HepG2 (cell line): ENCODE results near the gene SRSF2. TPM values are rescaled to one million over a fixed set of nuclear protein-coding genes. Genes with fewer than 3 reads are reported as not detected.
A peak's percentile ranks its signal among the peaks of the same experiment; 100 is the strongest.

Source experiments
- ATAC-seq: fragments of 200-7000 bp; cut with Tn5 transposase; 3 replicates; pipeline ENCODE4 v1.9.1; 2020; ENCODE audit warnings: mild to moderate bottlenecking, moderate library complexity
- BruUV-seq: library from RNA; stranded (reverse); fragments of 400-500 nt; replicated peaks from 2 replicates; lab custom pipeline; 2021; lab: Mats Ljungman, UMichigan
- CTCF ChIA-PET: fragments of 300-600 bp; formaldehyde crosslinking; extraction: SDS; loops from one replicate; lab custom pipeline; 2021; ENCODE audit warnings: low total read pairs, inconsistent platforms, low intra/inter-chr PET ratio; lab: Yijun Ruan, JAX
- POLR2A ChIA-PET: fragments of 350-600 bp; sonication (Branson Sonifier 250); formaldehyde crosslinking; loops from one replicate; lab custom pipeline; 2020; ENCODE audit warnings: antibody characterized with exemption, inconsistent platforms; lab: Yijun Ruan, JAX
- DNase-seq: peaks from one replicate; pipeline ENCODE4 v3.0.0-alpha.2; 2015; ENCODE audit warnings: low spot score
- FAIRE-seq: peaks from 3 replicates; lab custom pipeline; 2011; peaks lifted over from hg19 to GRCh38; lab: Jason Lieb, UNC
- H2AFZ ChIP-seq: one replicate; pipeline ENCODE4 v1.6.1; 2011; ENCODE audit warnings: low read length, inconsistent platforms
- H3K27ac ChIP-seq: fragments of 300-600 bp; 3 replicates; pipeline ENCODE4 v1.8.0; 2011; ENCODE audit warnings: mixed run types, mild to moderate bottlenecking, mixed read lengths, low read length, inconsistent platforms; ENCODE audit not compliant: insufficient read depth; ENCODE audit errors: extremely low read length
- H3K27me3 ChIP-seq, 2 experiments: fragments of 200-600 bp in 1 of 2; 2 replicates in 1 of 2; 3 replicates in 1 of 2; pipeline versions ENCODE4 v1.6.0 to v1.8.0; 2011; ENCODE audit warnings: low read length in 2 of 2, mild to moderate bottlenecking in 2 of 2, moderate library complexity in 2 of 2, inconsistent platforms in 1 of 2; ENCODE audit not compliant: insufficient read depth in 2 of 2, control insufficient read depth in 1 of 2
- H3K36me3 ChIP-seq, 2 experiments: fragments of 200-600 bp in 1 of 2; replicated peaks in 1 of 2; 2 replicates in 1 of 2; 3 replicates in 1 of 2; pipeline versions ENCODE4 v1.5.1 to v1.8.0; 2011; ENCODE audit warnings: low read length in 2 of 2, inconsistent platforms in 1 of 2; ENCODE audit not compliant: insufficient read depth in 2 of 2, control insufficient read depth in 1 of 2
- H3K4me1 ChIP-seq: 2 replicates; pipeline ENCODE4 v1.5.1; 2012; ENCODE audit warnings: low read length, inconsistent platforms; ENCODE audit not compliant: insufficient read depth
- H3K4me2 ChIP-seq: 2 replicates; pipeline ENCODE4 v1.6.0; 2011; ENCODE audit warnings: low read depth, low read length, inconsistent platforms
- H3K4me3 ChIP-seq, 3 experiments: fragments of 200-600 bp in 1 of 3; sonication (generic), shearing (Covaris generic) in 1 of 3; replicated peaks in 1 of 3; 2 replicates each; pipeline ENCODE4 v1.5.1; 2011 to 2016; ENCODE audit warnings: low read length in 3 of 3, inconsistent platforms in 2 of 3, low read depth in 2 of 3, mild to moderate bottlenecking in 2 of 3, control low read depth in 1 of 3, mixed read lengths in 1 of 3; ENCODE audit not compliant: insufficient read depth in 1 of 3
- H3K79me2 ChIP-seq: one replicate; pipeline ENCODE4 v1.6.1; 2011; ENCODE audit warnings: low read length, inconsistent platforms; ENCODE audit not compliant: insufficient read depth
- H3K9ac ChIP-seq: 2 replicates; pipeline ENCODE4 v1.6.0; 2011; ENCODE audit warnings: mild to moderate bottlenecking, low read depth, low read length, inconsistent platforms; ENCODE audit not compliant: insufficient read depth
- H3K9me3 ChIP-seq: 2 replicates; pipeline ENCODE4 v1.5.1; 2012; ENCODE audit warnings: mild to moderate bottlenecking, low read length
- H4K20me1 ChIP-seq: 2 replicates; pipeline ENCODE4 v1.6.0; 2011; ENCODE audit warnings: inconsistent platforms, mild to moderate bottlenecking, low read length, moderate library complexity; ENCODE audit not compliant: insufficient read depth
- GZF1 ChIP-seq: sonication (generic); formaldehyde crosslinking; IDR thresholded peaks from 2 replicates; pipeline ENCODE4 v1.5.1; 2020; ENCODE audit warnings: mild to moderate bottlenecking, missing genetic modification reagents
- MTA3 ChIP-seq: sonication (generic); formaldehyde crosslinking; IDR thresholded peaks from 2 replicates; pipeline ENCODE4 v1.4.0; 2020; ENCODE audit warnings: missing genetic modification reagents
- TCF7 ChIP-seq: sonication (generic); IDR thresholded peaks from 2 replicates; pipeline ENCODE4 v1.6.1; 2016; ENCODE audit warnings: antibody characterized with exemption, low read depth
- ZFP41 ChIP-seq: sonication (generic); formaldehyde crosslinking; IDR thresholded peaks from 2 replicates; pipeline ENCODE4 v1.4.0; 2020; ENCODE audit warnings: mild to moderate bottlenecking, missing genetic modification reagents, borderline replicate concordance
- ZNF235 ChIP-seq: sonication (generic); formaldehyde crosslinking; IDR thresholded peaks from 2 replicates; pipeline ENCODE4 v1.8.1; 2023; ENCODE audit warnings: mild to moderate bottlenecking, missing genetic modification reagents, borderline replicate concordance
- WGBS: methylation state at CpG from one replicate; pipeline ENCODE4 v1.1.6; 2017; ENCODE audit warnings: low lambda C conversion rate; 5-methylcytosine and 5-hydroxymethylcytosine counted together
- in situ Hi-C: cut with HindIII; loops from 2 replicates; pipeline ENCODE4 v1.10.0; 2017; ENCODE audit warnings: low pct_unique_long_range_greater_than_20kb; ENCODE audit not compliant: extremely low pct_ligation_motif_present
- intact Hi-C: fragments of 100-400 bp; cut with micrococcal nuclease; formaldehyde crosslinking; loops from one replicate; pipeline ENCODE4 v1.10.0; 2022; ENCODE audit not compliant: unreplicated experiment
- polyA plus RNA-seq, 8 experiments: library from polyadenylated mRNA; depleted of rRNA in 3 of 8; stranded (reverse) in 7 of 8; unstranded in 1 of 8; fragments of >200 nt; fragmentation: Illumina TruSeq in 4 of 8; extraction: Trizol in 4 of 8; gene quantifications; 2 replicates each; pipeline versions ENCODE4 v1.2.1 to v1.2.3, GENCODE V29; 2011 to 2016; ENCODE audit warnings: low read depth in 4 of 8, missing spikeins in 1 of 8, mixed read lengths in 1 of 8; ENCODE audit not compliant: insufficient read depth in 1 of 8
- total RNA-seq, 5 experiments: library from RNA; depleted of rRNA; stranded (reverse); fragments of >200 nt; fragmentation: Illumina TruSeq; extraction: Trizol; gene quantifications; 2 replicates each; pipeline ENCODE4 v1.2.3, GENCODE V29; 2016; ENCODE audit warnings: low read depth in 1 of 5
- TF ChIP-seq, protein P1 (sequence below): sonication (generic); formaldehyde crosslinking; IDR thresholded peaks from 2 replicates; pipeline ENCODE4 v1.4.0; 2020; ENCODE audit warnings: missing genetic modification reagents
- TF ChIP-seq, protein P2 (sequence below): sonication (generic); formaldehyde crosslinking; conservative IDR thresholded peaks from 2 replicates; pipeline ENCODE4 v1.4.0; 2020; ENCODE audit warnings: missing genetic modification reagents
- TF ChIP-seq, protein P3 (sequence below): sonication (generic); formaldehyde crosslinking; IDR thresholded peaks from 2 replicates; pipeline ENCODE4 v1.8.0; 2022; ENCODE audit warnings: missing genetic modification reagents, mild to moderate bottlenecking, moderate library complexity, borderline replicate concordance

SRSF2 gene
- total and polyA plus RNA-seq, 2 of the 13 experiments (the other 11 are each of a cell fraction or from before 2014, with no cell fraction given), result 306 to 319 TPM

DNA sequence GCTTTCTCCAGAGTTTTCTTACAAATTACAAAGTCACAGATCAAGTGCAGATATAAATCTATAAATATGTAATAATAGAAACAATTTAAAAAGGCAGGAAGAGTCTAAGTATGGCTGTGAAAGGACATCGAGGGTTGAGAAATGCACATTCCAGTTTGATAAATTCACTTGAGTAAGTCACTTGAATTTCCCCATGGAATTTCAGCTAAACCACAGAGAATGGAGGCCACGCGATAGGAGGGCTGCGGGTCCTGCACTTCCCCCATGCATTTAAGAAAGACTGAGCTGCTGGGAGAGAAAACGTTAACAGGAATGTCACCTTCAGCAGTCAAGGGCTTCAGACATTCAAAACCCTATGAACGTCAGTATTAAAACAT is 20.3 kb downstream of the SRSF2 start (continued):
- TF ChIP-seq ZNF235, result no peak
- TF ChIP-seq ZFP41 (CRISPR knock-in tag), result no peak
- TF ChIP-seq TCF7, result no peak
- TF ChIP-seq, all 625 proteins: peak for 0

DNA sequence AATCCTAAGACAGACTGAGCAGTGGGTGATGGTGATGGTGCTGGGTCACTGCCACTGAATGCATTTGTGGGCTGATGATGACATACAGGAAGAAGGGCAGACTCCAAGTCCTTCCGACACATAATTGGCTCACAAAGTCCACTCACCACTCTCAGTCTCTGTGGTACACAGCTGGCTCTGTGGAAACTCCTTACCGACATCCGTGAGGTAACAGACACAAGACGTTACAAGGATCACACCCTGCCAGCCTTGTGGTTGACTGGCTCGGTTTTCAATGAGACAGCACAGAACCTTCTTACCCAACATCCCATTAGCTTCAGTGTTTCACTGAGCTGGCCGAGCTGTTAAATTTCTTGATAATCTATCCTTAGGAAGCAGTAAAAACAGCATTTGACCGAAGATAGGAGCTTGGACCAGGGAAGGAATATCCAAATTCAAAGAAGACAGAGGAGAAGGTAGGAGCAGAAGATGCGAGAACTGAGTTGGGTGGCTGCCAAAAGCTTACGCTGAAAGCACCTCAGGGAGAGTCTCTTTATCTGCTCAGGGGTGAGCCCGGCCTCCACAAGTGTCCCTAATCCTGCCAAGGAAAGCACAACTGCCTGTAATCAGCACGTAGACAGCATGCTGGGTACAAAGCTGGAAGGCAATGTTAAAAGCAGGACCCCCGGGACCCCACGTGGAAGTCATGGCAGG is 20.8 kb downstream of the SRSF2 start:
- Histone ChIP-seq H2AFZ (no peak overlapping the region), H3K36me3 (peaks cover 29 to 72% of the 10 kb centered on the region in 2 experiments), H3K27ac (no peak overlapping the region), H3K27me3 (no peaks in the 10 kb centered on the region), H3K4me3 (no peak overlapping the region), H3K79me2 (no peaks in the 10 kb centered on the region), H3K4me1 (peaks cover 18% of the 10 kb centered on the region), H4K20me1 (no peaks in the 10 kb centered on the region; the same call in 1 of the 2 replicates), H3K9me3 (no peaks in the 10 kb centered on the region), H3K4me2 (no peak overlapping the region), H3K9ac (no peak overlapping the region)
- 93% methylated on average over 13 of the region's 13 CpGs for WGBS
- FAIRE-seq, result no peak
- CTCF ChIA-PET, result no interaction called here
- DNase-seq, result no peak
- no peak for ATAC-seq
- no TSS peak for BruUV-seq
- in situ Hi-C loops, result loop anchor here (5.0 kb wide), 1 partner anchor 34 kb away; no protein-coding TSS in a partner anchor
- POLR2A ChIA-PET, result interaction anchor here (0.8 to 2.4 kb wide), 2 partner anchors 10 to 45 kb away, joined by 4 to 15 read pairs; partner anchors contain the start of genes JMJD6 and METTL23
- intact Hi-C loops, result no loop called here
- TF ChIP-seq MTA3 (no peak), GZF1 (CRISPR knock-in tag) (no peak)
- TF ChIP-seq, protein P1, sequence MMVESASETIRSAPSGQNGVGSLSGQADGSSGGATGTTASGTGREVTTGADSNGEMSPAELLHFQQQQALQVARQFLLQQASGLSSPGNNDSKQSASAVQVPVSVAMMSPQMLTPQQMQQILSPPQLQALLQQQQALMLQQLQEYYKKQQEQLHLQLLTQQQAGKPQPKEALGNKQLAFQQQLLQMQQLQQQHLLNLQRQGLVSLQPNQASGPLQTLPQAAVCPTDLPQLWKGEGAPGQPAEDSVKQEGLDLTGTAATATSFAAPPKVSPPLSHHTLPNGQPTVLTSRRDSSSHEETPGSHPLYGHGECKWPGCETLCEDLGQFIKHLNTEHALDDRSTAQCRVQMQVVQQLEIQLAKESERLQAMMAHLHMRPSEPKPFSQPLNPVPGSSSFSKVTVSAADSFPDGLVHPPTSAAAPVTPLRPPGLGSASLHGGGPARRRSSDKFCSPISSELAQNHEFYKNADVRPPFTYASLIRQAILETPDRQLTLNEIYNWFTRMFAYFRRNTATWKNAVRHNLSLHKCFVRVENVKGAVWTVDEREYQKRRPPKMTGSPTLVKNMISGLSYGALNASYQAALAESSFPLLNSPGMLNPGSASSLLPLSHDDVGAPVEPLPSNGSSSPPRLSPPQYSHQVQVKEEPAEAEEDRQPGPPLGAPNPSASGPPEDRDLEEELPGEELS (CRISPR knock-in tag), result no peak
- TF ChIP-seq, protein P2, sequence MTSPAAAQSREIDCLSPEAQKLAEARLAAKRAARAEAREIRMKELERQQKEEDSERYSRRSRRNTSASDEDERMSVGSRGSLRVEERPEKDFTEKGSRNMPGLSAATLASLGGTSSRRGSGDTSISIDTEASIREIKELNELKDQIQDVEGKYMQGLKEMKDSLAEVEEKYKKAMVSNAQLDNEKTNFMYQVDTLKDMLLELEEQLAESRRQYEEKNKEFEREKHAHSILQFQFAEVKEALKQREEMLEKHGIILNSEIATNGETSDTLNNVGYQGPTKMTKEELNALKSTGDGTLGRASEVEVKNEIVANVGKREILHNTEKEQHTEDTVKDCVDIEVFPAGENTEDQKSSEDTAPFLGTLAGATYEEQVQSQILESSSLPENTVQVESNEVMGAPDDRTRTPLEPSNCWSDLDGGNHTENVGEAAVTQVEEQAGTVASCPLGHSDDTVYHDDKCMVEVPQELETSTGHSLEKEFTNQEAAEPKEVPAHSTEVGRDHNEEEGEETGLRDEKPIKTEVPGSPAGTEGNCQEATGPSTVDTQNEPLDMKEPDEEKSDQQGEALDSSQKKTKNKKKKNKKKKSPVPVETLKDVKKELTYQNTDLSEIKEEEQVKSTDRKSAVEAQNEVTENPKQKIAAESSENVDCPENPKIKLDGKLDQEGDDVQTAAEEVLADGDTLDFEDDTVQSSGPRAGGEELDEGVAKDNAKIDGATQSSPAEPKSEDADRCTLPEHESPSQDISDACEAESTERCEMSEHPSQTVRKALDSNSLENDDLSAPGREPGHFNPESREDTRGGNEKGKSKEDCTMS (CRISPR knock-in tag), result no peak
- TF ChIP-seq, protein P3, sequence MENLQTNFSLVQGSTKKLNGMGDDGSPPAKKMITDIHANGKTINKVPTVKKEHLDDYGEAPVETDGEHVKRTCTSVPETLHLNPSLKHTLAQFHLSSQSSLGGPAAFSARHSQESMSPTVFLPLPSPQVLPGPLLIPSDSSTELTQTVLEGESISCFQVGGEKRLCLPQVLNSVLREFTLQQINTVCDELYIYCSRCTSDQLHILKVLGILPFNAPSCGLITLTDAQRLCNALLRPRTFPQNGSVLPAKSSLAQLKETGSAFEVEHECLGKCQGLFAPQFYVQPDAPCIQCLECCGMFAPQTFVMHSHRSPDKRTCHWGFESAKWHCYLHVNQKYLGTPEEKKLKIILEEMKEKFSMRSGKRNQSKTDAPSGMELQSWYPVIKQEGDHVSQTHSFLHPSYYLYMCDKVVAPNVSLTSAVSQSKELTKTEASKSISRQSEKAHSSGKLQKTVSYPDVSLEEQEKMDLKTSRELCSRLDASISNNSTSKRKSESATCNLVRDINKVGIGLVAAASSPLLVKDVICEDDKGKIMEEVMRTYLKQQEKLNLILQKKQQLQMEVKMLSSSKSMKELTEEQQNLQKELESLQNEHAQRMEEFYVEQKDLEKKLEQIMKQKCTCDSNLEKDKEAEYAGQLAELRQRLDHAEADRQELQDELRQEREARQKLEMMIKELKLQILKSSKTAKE (CRISPR knock-in tag), result 0 out of 2 replicates have a peak, but pooled peaks have one; percentile 8
- TF ChIP-seq, all 625 proteins: peak for 1
